MM.1S (cell line): ENCODE results near the gene EXOC8.

Experiments
- DNase-seq: peaks from one replicate; pipeline ENCODE4 v3.0.0-alpha.2; 2015
- H2AFZ ChIP-seq: fragments of 300-600 bp; sonication (generic); 2 replicates; pipeline ENCODE4 v1.6.0; 2016; ENCODE audit warnings: antibody characterized with exemption, low read length
- H3F3A ChIP-seq: fragments of 300-600 bp; sonication (generic); 2 replicates; pipeline ENCODE4 v1.6.1; 2016; ENCODE audit warnings: mild to moderate bottlenecking, antibody characterized with exemption, low read length, moderate library complexity, mixed read lengths; ENCODE audit not compliant: insufficient read depth
- H3K27ac ChIP-seq: fragments of 300-600 bp; sonication (generic); 2 replicates; pipeline ENCODE4 v1.5.1; 2016; ENCODE audit warnings: mild to moderate bottlenecking, low read length
- H3K27me3 ChIP-seq: fragments of 300-600 bp; sonication (generic); replicated peaks from 2 replicates; pipeline ENCODE4 v1.6.0; 2016; ENCODE audit warnings: low read length; ENCODE audit not compliant: insufficient read depth
- H3K36me3 ChIP-seq: fragments of 300-600 bp; sonication (generic); replicated peaks from 2 replicates; pipeline ENCODE4 v1.6.1; 2016; ENCODE audit warnings: mild to moderate bottlenecking, low read length, mixed read lengths; ENCODE audit not compliant: insufficient read depth
- H3K4me1 ChIP-seq: fragments of 300-600 bp; sonication (generic); 2 replicates; pipeline ENCODE4 v1.6.1; 2016; ENCODE audit warnings: low read length, mixed read lengths
- H3K4me2 ChIP-seq: fragments of 300-600 bp; sonication (generic); 2 replicates; pipeline ENCODE4 v1.6.0; 2016; ENCODE audit warnings: low read depth, low read length
- H3K4me3 ChIP-seq: fragments of 300-600 bp; sonication (generic); 2 replicates; pipeline ENCODE4 v1.5.1; 2016; ENCODE audit warnings: low read length, mixed read lengths
- H3K79me2 ChIP-seq: fragments of 300-600 bp; sonication (generic); 2 replicates; pipeline ENCODE4 v1.6.1; 2016; ENCODE audit warnings: mixed run types, low read length, mixed read lengths
- H3K9ac ChIP-seq: fragments of 300-600 bp; sonication (generic); 2 replicates; pipeline ENCODE4 v1.6.1; 2016; ENCODE audit warnings: low read length, mixed read lengths
- H3K9me2 ChIP-seq: fragments of 300-600 bp; sonication (generic); replicated peaks from 2 replicates; pipeline ENCODE4 v1.6.1; 2016; ENCODE audit warnings: mild to moderate bottlenecking, low read length, mixed read lengths; ENCODE audit not compliant: insufficient read depth
- H3K9me3 ChIP-seq: fragments of 300-600 bp; sonication (generic); replicated peaks from 2 replicates; pipeline ENCODE4 v1.6.1; 2016; ENCODE audit warnings: mild to moderate bottlenecking, low read length, mixed read lengths; ENCODE audit not compliant: insufficient read depth
- H4K20me1 ChIP-seq: fragments of 300-600 bp; sonication (generic); 2 replicates; pipeline ENCODE4 v1.6.1; 2016; ENCODE audit warnings: mild to moderate bottlenecking, low read length, moderate library complexity, mixed read lengths; ENCODE audit not compliant: insufficient read depth
- EZH2 ChIP-seq: fragments of 300-600 bp; sonication (generic); optimal IDR thresholded peaks from 2 replicates; pipeline ENCODE3; 2017; ENCODE audit warnings: low read depth, mild to moderate bottlenecking, antibody characterized with exemption, low read length, mixed read lengths
- EZH2phosphoT487 ChIP-seq: fragments of 300-600 bp; sonication (generic); IDR thresholded peaks from 2 replicates; pipeline ENCODE4 v1.6.1; 2018; ENCODE audit warnings: antibody characterized with exemption, low read length
- TF ChIP-seq, protein P1 (sequence below): fragments of 300-600 bp; sonication (generic); IDR thresholded peaks from 2 replicates; pipeline ENCODE4 v1.5.1; 2016; ENCODE audit warnings: antibody characterized with exemption, low read length, mixed read lengths

EXOC8 gene

DNA sequence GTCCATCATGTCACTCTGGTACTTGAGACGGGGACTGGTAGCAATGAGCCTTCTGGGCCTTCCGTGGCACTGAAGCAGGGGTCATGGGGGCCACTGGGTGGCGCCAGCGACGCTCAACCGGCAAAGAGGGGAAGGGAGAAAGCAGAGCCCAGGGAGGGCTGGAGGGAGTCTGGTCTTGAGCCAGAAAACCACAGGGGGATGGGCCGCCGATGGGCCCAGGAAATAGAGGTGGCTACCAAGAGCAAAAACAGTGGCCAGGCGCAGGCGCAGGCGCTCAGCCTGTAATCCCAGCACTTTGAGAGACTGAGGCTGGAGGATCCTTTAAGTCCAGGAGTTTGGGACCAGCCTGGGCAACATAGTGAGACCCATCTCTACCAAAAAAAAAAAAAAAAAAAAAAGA is 21.8 kb downstream of the EXOC8 start:
- Histone ChIP-seq H3F3A (no peaks in the 10 kb centered on the region), H3K4me2 (no peak overlapping the region), H3K9me3 (no peaks in the 10 kb centered on the region), H4K20me1 (no peaks in the 10 kb centered on the region), H3K79me2 (no peaks in the 10 kb centered on the region), H3K27ac (no peak overlapping the region), H3K36me3 (no peaks in the 10 kb centered on the region), H3K4me1 (no peaks in the 10 kb centered on the region), H3K9ac (no peak overlapping the region), H3K4me3 (no peak overlapping the region), H2AFZ (no peak overlapping the region), H3K9me2 (no peaks in the 10 kb centered on the region), H3K27me3 (no peaks in the 10 kb centered on the region)
- DNase-seq: peak; percentile 56
- no peak for TF ChIP-seq EZH2phosphoT487
- TF ChIP-seq, protein P1, sequence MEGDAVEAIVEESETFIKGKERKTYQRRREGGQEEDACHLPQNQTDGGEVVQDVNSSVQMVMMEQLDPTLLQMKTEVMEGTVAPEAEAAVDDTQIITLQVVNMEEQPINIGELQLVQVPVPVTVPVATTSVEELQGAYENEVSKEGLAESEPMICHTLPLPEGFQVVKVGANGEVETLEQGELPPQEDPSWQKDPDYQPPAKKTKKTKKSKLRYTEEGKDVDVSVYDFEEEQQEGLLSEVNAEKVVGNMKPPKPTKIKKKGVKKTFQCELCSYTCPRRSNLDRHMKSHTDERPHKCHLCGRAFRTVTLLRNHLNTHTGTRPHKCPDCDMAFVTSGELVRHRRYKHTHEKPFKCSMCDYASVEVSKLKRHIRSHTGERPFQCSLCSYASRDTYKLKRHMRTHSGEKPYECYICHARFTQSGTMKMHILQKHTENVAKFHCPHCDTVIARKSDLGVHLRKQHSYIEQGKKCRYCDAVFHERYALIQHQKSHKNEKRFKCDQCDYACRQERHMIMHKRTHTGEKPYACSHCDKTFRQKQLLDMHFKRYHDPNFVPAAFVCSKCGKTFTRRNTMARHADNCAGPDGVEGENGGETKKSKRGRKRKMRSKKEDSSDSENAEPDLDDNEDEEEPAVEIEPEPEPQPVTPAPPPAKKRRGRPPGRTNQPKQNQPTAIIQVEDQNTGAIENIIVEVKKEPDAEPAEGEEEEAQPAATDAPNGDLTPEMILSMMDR: peak; percentile 82
- TF ChIP-seq EZH2: no peak

DNA sequence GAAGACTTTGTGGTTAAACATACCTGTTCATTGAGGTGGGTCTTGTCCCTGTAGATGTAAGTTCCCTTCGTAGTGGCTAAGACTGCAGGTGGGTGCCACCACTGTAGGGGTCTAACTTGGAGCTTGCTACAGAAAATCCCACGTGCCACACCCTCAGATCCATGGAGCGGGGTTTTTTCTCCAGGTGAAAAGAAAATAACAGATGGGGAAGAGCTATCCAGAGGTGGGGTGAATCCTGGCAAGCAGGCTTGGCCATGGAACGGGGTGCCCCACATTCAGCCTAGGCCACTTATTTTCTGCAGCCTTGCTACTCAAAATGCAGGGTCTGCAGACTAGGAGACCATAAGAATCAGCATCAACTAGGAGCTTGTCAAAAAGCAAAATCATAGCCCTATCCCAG is 24.0 kb downstream of the EXOC8 start:
- H3K9ac ChIP-seq: no peak overlapping the region
- no peaks in the 10 kb centered on the region for H4K20me1 ChIP-seq
- H2AFZ ChIP-seq: no peak overlapping the region
- no peaks in the 10 kb centered on the region for H3K36me3 ChIP-seq
- TF ChIP-seq, protein P1: no peak
- TF ChIP-seq EZH2phosphoT487 (no peak), EZH2 (no peak)
- H3K4me3 ChIP-seq: no peak overlapping the region
- H3K27me3 ChIP-seq: no peaks in the 10 kb centered on the region
- H3K27ac ChIP-seq: no peak overlapping the region
- H3K9me2 ChIP-seq: no peaks in the 10 kb centered on the region
- H3K9me3 ChIP-seq: no peaks in the 10 kb centered on the region
- H3K4me2 ChIP-seq: no peak overlapping the region
- DNase-seq: no peak
- no peaks in the 10 kb centered on the region for H3K4me1 ChIP-seq
- no peaks in the 10 kb centered on the region for H3K79me2 ChIP-seq
- H3F3A ChIP-seq: no peaks in the 10 kb centered on the region

DNA sequence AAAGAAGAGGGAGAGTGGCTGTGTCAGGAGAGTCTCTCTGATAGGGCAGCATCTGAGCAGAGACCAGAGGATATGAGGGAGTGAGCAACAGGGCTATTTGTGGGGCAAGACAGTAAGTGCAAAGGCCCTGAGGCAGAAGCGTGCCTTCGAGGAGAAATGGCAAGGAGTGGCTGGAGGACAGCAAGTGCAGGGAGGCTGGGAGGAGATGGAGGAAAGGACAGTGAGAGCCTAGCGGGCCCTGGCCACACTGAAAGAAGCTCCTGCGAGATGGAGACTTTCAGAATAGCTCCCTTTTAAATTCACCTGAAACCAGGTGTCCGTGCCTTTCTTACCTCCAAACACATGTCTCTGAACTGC is 25.2 kb downstream of the EXOC8 start:
- Histone ChIP-seq H3K27me3 (no peaks in the 10 kb centered on the region), H3F3A (no peaks in the 10 kb centered on the region), H3K9me2 (no peaks in the 10 kb centered on the region), H3K4me3 (no peak overlapping the region), H3K27ac (no peak overlapping the region), H3K36me3 (no peaks in the 10 kb centered on the region), H2AFZ (no peak overlapping the region), H3K9me3 (no peaks in the 10 kb centered on the region), H4K20me1 (no peaks in the 10 kb centered on the region), H3K4me2 (no peak overlapping the region), H3K4me1 (no peaks in the 10 kb centered on the region), H3K9ac (no peak overlapping the region), H3K79me2 (no peaks in the 10 kb centered on the region)
- no peak for DNase-seq
- no peak for TF ChIP-seq EZH2
- TF ChIP-seq EZH2phosphoT487: no peak
- TF ChIP-seq, protein P1: no peak
